HEK293 (cell line): Measurements from ENCODE around the gene WNT8B.

ENCODE experiments used
- CTCF ChIA-PET: fragments of 350-600 bp; formaldehyde crosslinking; extraction: SDS; loops from one replicate; lab custom pipeline; 2021; ENCODE audit warnings: antibody characterized with exemption; lab: Yijun Ruan, JAX
- POLR2A ChIA-PET: fragments of 300-600 bp; formaldehyde crosslinking; extraction: SDS; loops from one replicate; lab custom pipeline; 2020; ENCODE audit warnings: antibody characterized with exemption, inconsistent platforms; lab: Yijun Ruan, JAX
- H3K27ac ChIP-seq: fragments of 200-500 bp; sonication (Bioruptor generic); 2 replicates; pipeline ENCODE4 v1.5.1; 2014; ENCODE audit warnings: low read depth, low read length, control low read depth, inconsistent platforms; ENCODE audit errors: extremely low read depth
- H3K36me3 ChIP-seq, 2 experiments: fragments of 200-500 bp in 1 of 2; sonication (Bioruptor generic) in 1 of 2; 1 replicate in 1 of 2; 2 replicates in 1 of 2; pipeline ENCODE4 v1.5.1; 2014 to 2017; ENCODE audit warnings: inconsistent platforms in 2 of 2, low read length in 2 of 2; ENCODE audit not compliant: control insufficient read depth in 2 of 2, insufficient read depth in 1 of 2
- H3K4me1 ChIP-seq: fragments of 200-500 bp; sonication (Bioruptor generic); 2 replicates; pipeline ENCODE4 v1.5.1; 2014; ENCODE audit warnings: mild to moderate bottlenecking, low read length, inconsistent platforms; ENCODE audit not compliant: control insufficient read depth, insufficient read depth
- H3K4me3 ChIP-seq: 2 replicates; pipeline ENCODE4 v1.5.1; 2011; ENCODE audit warnings: low read depth, mild to moderate bottlenecking, control low read depth, low read length, moderate library complexity
- H3K9me3 ChIP-seq: fragments of 200-500 bp; sonication (Bioruptor generic); 2 replicates; pipeline ENCODE4 v1.5.1; 2014; ENCODE audit warnings: low read depth, low read length, inconsistent platforms; ENCODE audit not compliant: control insufficient read depth, insufficient read depth
- BCL11B ChIP-seq: fragments of 450-650 bp; formaldehyde crosslinking; IDR thresholded peaks from 2 replicates; pipeline ENCODE4 v1.5.1; 2016; ENCODE audit warnings: low read depth, missing biosample characterization, missing genetic modification characterization
- FEZF1 ChIP-seq: fragments of 450-650 bp; formaldehyde crosslinking; IDR thresholded peaks from 2 replicates; pipeline ENCODE4 v1.5.1; 2016; ENCODE audit warnings: missing biosample characterization, missing genetic modification characterization
- HOXA7 ChIP-seq: sonication (generic); formaldehyde crosslinking; IDR thresholded peaks from 2 replicates; pipeline ENCODE4 v1.8.1; 2022; ENCODE audit warnings: missing genetic modification reagents, borderline replicate concordance
- SCRT1 ChIP-seq: fragments of 450-650 bp; formaldehyde crosslinking; IDR thresholded peaks from 2 replicates; pipeline ENCODE4 v1.5.1; 2016; ENCODE audit warnings: missing biosample characterization, missing genetic modification characterization, borderline replicate concordance
- TCF7L2 ChIP-seq: IDR thresholded peaks from 2 replicates; pipeline ENCODE4 v1.6.1; 2011; ENCODE audit warnings: low read depth, mild to moderate bottlenecking, inconsistent platforms, low read length, moderate library complexity, borderline replicate concordance
- TRIM28 ChIP-seq: IDR thresholded peaks from 2 replicates; pipeline ENCODE4 v1.6.1; 2011; ENCODE audit warnings: low read length, control low read depth, borderline replicate concordance
- ZBTB48 ChIP-seq: fragments of 450-650 bp; formaldehyde crosslinking; IDR thresholded peaks from 2 replicates; pipeline ENCODE4 v1.5.1; 2016; ENCODE audit warnings: missing biosample characterization, missing genetic modification characterization
- ZFP69B ChIP-seq: fragments of 450-650 bp; formaldehyde crosslinking; IDR thresholded peaks from 2 replicates; pipeline ENCODE4 v1.5.1; 2016; ENCODE audit warnings: missing biosample characterization, missing genetic modification characterization
- ZNF121 ChIP-seq: fragments of 450-650 bp; formaldehyde crosslinking; IDR thresholded peaks from 2 replicates; pipeline ENCODE4 v1.5.1; 2016; ENCODE audit warnings: missing biosample characterization, missing genetic modification characterization
- ZNF274 ChIP-seq, 2 experiments: fragments of 200-500 bp in 1 of 2; fragments of 450-650 bp in 1 of 2; sonication (Bioruptor generic) in 1 of 2; formaldehyde crosslinking in 1 of 2; IDR thresholded peaks; 2 replicates each; pipeline versions ENCODE4 v1.5.1 to v1.6.1; 2014 to 2016; ENCODE audit warnings: borderline replicate concordance in 1 of 2, inconsistent platforms in 1 of 2, low read length in 1 of 2, missing biosample characterization in 1 of 2, missing genetic modification characterization in 1 of 2
- ZNF335 ChIP-seq: fragments of 450-650 bp; formaldehyde crosslinking; conservative IDR thresholded peaks from 2 replicates; pipeline ENCODE4 v1.5.1; 2016; ENCODE audit warnings: missing biosample characterization, missing genetic modification characterization
- ZNF692 ChIP-seq: fragments of 450-650 bp; formaldehyde crosslinking; IDR thresholded peaks from 2 replicates; pipeline ENCODE4 v1.5.1; 2016; ENCODE audit warnings: missing biosample characterization, missing genetic modification characterization
- ZNF777 ChIP-seq: fragments of 450-650 bp; formaldehyde crosslinking; IDR thresholded peaks from 2 replicates; pipeline ENCODE4 v1.5.1; 2017; ENCODE audit warnings: missing biosample characterization, missing genetic modification characterization, borderline replicate concordance
- ZNF785 ChIP-seq: fragments of 450-650 bp; formaldehyde crosslinking; IDR thresholded peaks from 2 replicates; pipeline ENCODE4 v1.5.1; 2016; ENCODE audit warnings: missing biosample characterization, missing genetic modification characterization
- ZSCAN23 ChIP-seq: fragments of 450-650 bp; formaldehyde crosslinking; IDR thresholded peaks from 2 replicates; pipeline ENCODE4 v1.5.1; 2016; ENCODE audit warnings: missing biosample characterization, missing genetic modification characterization

WNT8B gene

GRCh38 chr10:100522107-100522801, 59.4 kb downstream of the WNT8B start:
- Histone ChIP-seq H3K27ac (no peak overlapping the region), H3K4me3 (no peak overlapping the region), H3K4me1 (no peaks in the 10 kb centered on the region), H3K36me3 (peaks cover 32 to 54% of the 10 kb centered on the region in 2 experiments), H3K9me3 (no peaks in the 10 kb centered on the region)
- ChIA-PET POLR2A (interaction anchor here (0.6 to 1.1 kb wide), 3 partner anchors 13 to 253 kb away, joined by 3 read pairs; partner anchors contain the start of gene HIF1AN), CTCF (interaction anchor here (0.6 to 1.7 kb wide), 11 partner anchors 10 to 519 kb away, joined by 3 to 11 read pairs (median 4); partner anchors contain the start of gene HIF1AN)
- TF ChIP-seq ZNF121 (tag by site-specific recombination) (peak; percentile 78), TRIM28 (no peak)

GRCh38 chr10:100522945-100523344, 60.1 kb downstream of the WNT8B start:
- TF ChIP-seq FEZF1 (tag by site-specific recombination) (no peak), ZNF121 (tag by site-specific recombination) (peak; percentile 86)
- Histone ChIP-seq H3K36me3 (peaks cover 38 to 59% of the 10 kb centered on the region in 2 experiments), H3K9me3 (no peaks in the 10 kb centered on the region), H3K4me3 (no peak overlapping the region), H3K27ac (no peak overlapping the region), H3K4me1 (no peaks in the 10 kb centered on the region)
- ChIA-PET CTCF (interaction anchor here (0.6 to 1.7 kb wide), 9 partner anchors 10 to 181 kb away, joined by 3 to 11 read pairs (median 4); partner anchors contain the start of gene HIF1AN), POLR2A (interaction anchor here (1.1 kb wide), 1 partner anchor 13 kb away, joined by 3 read pairs; the partner anchor contains the start of gene HIF1AN)

GRCh38 chr10:100524206-100524605, 61.4 kb downstream of the WNT8B start:
- TF ChIP-seq ZNF785 (tag by site-specific recombination) (no peak), TCF7L2 (no peak), BCL11B (no peak), ZNF777 (tag by site-specific recombination) (no peak), ZNF692 (tag by site-specific recombination) (no peak)
- Histone ChIP-seq H3K4me1 (no peaks in the 10 kb centered on the region), H3K36me3 (peaks cover 39 to 66% of the 10 kb centered on the region in 2 experiments), H3K27ac (no peak overlapping the region), H3K4me3 (no peak overlapping the region), H3K9me3 (no peaks in the 10 kb centered on the region)
- POLR2A ChIA-PET, result no interaction called here
- CTCF ChIA-PET, result interaction anchor here (0.6 to 1.4 kb wide), 2 partner anchors 282 to 354 kb away, joined by 4 to 5 read pairs; no protein-coding TSS in a partner anchor

GRCh38 chr10:100524638-100525037, 61.8 kb downstream of the WNT8B start:
- peaks cover 39 to 66% of the 10 kb centered on the region in 2 experiments for H3K36me3 ChIP-seq
- ChIA-PET CTCF (interaction anchor here (0.6 to 1.4 kb wide), 3 partner anchors 11 to 354 kb away, joined by 3 to 5 read pairs (median 4); partner anchors contain the start of gene HIF1AN), POLR2A (no interaction called here)
- H3K9me3 ChIP-seq, result no peaks in the 10 kb centered on the region
- TF ChIP-seq ZNF274 (IDR thresholded peaks at IDR 0.05; ENCODE audit: low read length) (no peak), ZNF274 (tag by site-specific recombination; IDR thresholded peaks at IDR 0.05; ENCODE audit: borderline replicate concordance) (no peak), HOXA7 (CRISPR knock-in tag) (no peak), ZNF335 (tag by site-specific recombination) (no peak), ZSCAN23 (tag by site-specific recombination) (no peak), ZBTB48 (tag by site-specific recombination) (no peak), ZFP69B (tag by site-specific recombination) (no peak), SCRT1 (tag by site-specific recombination) (no peak)
- no peak overlapping the region for H3K4me3 ChIP-seq
- no peaks in the 10 kb centered on the region for H3K4me1 ChIP-seq
- no peak overlapping the region for H3K27ac ChIP-seq
